NT2/D1 (cell line): ENCODE data around the gene DTNB.
"Not testable (repeated sequence)": the region's sequence is repeated elsewhere in the genome, so short reads cannot be mapped to it uniquely, and the experiment has no call there.

ENCODE experiments used
- DNase-seq: peaks from one replicate; pipeline ENCODE4 v3.0.0-alpha.2; 2011; ENCODE audit warnings: low read depth, low spot score
- H3K27me3 ChIP-seq: 2 replicates; pipeline ENCODE4 v1.6.0; 2011; ENCODE audit warnings: mild to moderate bottlenecking; ENCODE audit not compliant: insufficient read length, insufficient read depth
- H3K36me3 ChIP-seq: 2 replicates; pipeline ENCODE4 v1.6.1; 2011; ENCODE audit warnings: mild to moderate bottlenecking, low read length, mixed read lengths; ENCODE audit not compliant: insufficient read depth, insufficient read length
- H3K4me1 ChIP-seq: 2 replicates; pipeline ENCODE4 v1.5.1; 2011; ENCODE audit not compliant: insufficient read depth, insufficient read length
- H3K4me3 ChIP-seq: 2 replicates; pipeline ENCODE4 v1.5.1; 2011; ENCODE audit warnings: low read depth; ENCODE audit not compliant: insufficient read length
- H3K9ac ChIP-seq: 2 replicates; pipeline ENCODE4 v1.6.0; 2011; ENCODE audit warnings: low read depth; ENCODE audit not compliant: insufficient read length
- H3K9me3 ChIP-seq: 2 replicates; pipeline ENCODE4 v1.5.1; 2011; ENCODE audit warnings: mild to moderate bottlenecking, low read length; ENCODE audit not compliant: insufficient read depth
- SUZ12 ChIP-seq: IDR thresholded peaks from 2 replicates; pipeline ENCODE4 v1.6.1; 2011; ENCODE audit not compliant: insufficient read length, insufficient read depth; ENCODE audit errors: extremely low read depth
- YY1 ChIP-seq: IDR thresholded peaks from 2 replicates; pipeline ENCODE4 v1.6.1; 2011; ENCODE audit not compliant: insufficient read length, insufficient read depth
- ZNF274 ChIP-seq: IDR thresholded peaks from 2 replicates; pipeline ENCODE4 v1.6.1; 2011; ENCODE audit warnings: mild to moderate bottlenecking, low read depth, low read length

DTNB gene

DNA sequence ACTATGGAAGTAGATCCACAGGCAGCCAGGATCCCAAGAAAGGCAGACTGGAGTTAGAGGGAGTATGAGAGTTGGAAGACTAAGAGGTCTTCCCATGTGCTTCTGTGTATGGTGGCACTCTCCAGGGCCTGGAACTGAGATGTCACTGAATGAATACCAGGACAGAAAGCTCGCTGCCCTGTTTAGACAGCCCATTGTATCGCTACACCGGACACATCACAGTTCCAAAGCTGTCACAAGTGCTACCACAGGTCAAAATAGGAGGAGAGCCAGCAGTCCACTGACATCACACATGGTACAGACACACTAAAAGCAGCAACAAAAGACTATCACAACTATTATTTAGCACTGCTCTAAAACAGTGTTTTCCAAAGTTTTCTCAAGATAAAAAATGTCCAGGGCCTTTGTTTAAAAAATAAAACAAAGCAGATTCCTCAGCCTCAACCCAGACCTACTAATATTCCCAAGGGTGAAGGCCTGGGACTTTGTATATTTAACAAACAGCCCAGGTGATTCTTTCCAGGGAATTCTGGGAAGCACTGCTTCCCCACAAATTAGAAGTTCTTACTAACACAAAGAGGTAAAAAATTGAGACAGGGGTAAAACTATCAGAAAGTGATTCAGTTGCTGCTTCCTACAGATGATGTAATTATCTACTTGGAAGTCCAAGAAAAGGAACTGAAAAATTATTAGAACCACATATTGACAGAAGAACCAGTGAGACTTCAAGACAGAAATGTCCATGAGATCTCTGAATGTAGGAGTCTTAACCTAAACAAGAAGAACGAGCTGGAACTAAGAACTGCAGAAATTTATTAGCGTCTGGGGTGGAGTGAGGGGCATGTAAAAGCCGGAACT lies 116.0 kb downstream of the DTNB start:
- H3K4me1 ChIP-seq = no peaks in the 10 kb centered on the region
- H3K9me3 ChIP-seq = no peaks in the 10 kb centered on the region
- TF ChIP-seq SUZ12 (no peak), YY1 (no peak), ZNF274 (no peak)
- H3K4me3 ChIP-seq = no peak overlapping the region
- no peak overlapping the region for H3K9ac ChIP-seq
- DNase-seq = no peak
- H3K36me3 ChIP-seq = no peaks in the 10 kb centered on the region
- no peaks in the 10 kb centered on the region for H3K27me3 ChIP-seq

DNA sequence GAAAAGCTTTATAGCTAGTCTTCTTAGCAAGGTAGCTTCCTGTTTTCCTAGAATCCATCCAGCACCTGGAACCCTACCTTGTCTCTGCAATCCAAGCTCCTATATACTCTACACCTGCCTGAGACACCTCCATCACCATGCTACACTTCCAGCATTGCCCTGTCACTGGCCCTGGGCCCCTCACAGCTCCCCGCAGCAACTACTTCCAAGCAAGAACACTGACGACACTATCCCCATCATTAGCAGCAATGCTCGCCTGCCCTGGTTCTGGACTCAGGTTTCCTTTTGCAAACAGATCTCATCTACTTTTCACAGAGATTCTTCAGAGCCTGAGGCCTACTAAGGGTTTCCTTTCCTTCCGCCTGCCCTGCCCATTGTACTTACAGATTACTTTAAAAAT lies 121.1 kb downstream of the DTNB start:
- no peak overlapping the region for H3K4me3 ChIP-seq
- no peak overlapping the region for H3K9ac ChIP-seq
- H3K27me3 ChIP-seq = no peaks in the 10 kb centered on the region
- TF ChIP-seq ZNF274 (no peak), YY1 (no peak), SUZ12 (no peak)
- no peaks in the 10 kb centered on the region for H3K9me3 ChIP-seq
- H3K4me1 ChIP-seq = peaks cover 3% of the 10 kb centered on the region
- no peak for DNase-seq
- H3K36me3 ChIP-seq = no peaks in the 10 kb centered on the region

DNA sequence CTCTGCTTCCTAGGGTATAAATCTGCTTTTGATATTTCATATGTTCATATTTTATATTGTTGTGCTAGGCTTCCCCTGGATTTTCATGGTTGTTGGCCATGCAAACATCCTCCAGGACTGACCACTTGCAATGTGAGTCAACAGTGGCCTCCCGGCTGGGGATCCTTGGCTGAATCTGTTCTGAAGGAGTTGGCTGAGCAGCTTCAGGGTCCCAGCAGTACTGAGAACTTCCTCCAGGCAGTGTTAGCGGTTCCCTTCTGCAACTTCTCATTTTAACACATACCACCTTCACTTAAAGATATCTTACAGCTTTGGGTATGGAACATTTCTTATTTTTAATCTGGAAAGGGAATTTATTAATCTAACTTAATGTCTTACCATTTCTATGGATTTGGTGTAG lies 122.1 kb downstream of the DTNB start:
- no peak overlapping the region for H3K4me3 ChIP-seq
- peaks cover 3% of the 10 kb centered on the region for H3K4me1 ChIP-seq
- H3K27me3 ChIP-seq = no peaks in the 10 kb centered on the region
- H3K9me3 ChIP-seq = no peaks in the 10 kb centered on the region
- no peak overlapping the region for H3K9ac ChIP-seq
- no peaks in the 10 kb centered on the region for H3K36me3 ChIP-seq
- no peak for DNase-seq
- TF ChIP-seq YY1 = no peak
- no peak for TF ChIP-seq ZNF274
- no peak for TF ChIP-seq SUZ12

DNA sequence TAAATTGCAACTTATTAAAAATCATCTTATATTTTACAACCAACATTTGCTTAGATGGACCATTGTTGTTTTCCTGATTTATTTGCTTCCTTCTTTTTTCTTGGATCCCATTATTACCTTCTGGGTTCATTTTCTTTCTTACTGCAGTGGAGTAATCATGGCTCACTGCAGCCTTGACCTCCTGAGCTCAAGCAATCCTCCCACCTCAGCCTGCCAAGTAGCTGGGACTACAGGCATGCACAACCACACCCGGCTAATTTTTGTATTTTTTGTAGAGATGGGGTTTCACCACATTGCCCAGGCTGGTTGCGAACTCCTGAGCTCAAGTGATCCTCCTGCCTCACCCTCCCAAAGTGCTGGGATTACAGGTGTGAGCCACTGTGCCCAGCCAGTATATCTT lies 123.8 kb downstream of the DTNB start:
- H3K9me3 ChIP-seq, H3K4me1 ChIP-seq, H3K4me3 ChIP-seq, H3K9ac ChIP-seq, H3K27me3 ChIP-seq, H3K36me3 ChIP-seq, DNase-seq: not testable (repeated sequence)

DNA sequence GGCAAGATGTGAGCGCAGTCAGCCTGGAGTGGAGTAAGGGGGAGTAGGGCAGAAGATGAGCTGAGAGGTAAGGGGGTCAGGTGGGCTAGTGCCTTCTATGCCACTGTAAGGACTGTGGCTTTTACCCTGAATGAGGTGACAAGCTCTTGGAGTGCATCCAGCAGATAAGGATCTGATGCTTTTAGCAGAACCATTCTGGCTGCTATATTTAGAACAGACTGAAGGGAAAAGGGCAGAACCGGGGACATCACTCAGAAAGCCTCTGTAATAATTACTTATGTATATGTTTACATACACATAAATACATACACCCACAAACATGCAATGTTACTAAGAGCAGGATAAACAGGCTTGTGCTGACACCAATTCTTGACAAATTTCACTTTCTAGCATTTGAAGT lies 124.8 kb downstream of the DTNB start:
- no peak for DNase-seq
- Histone ChIP-seq H3K4me3 (no peak overlapping the region), H3K9me3 (no peaks in the 10 kb centered on the region), H3K4me1 (peaks cover 3% of the 10 kb centered on the region), H3K36me3 (no peaks in the 10 kb centered on the region), H3K9ac (no peak overlapping the region), H3K27me3 (no peaks in the 10 kb centered on the region)
- TF ChIP-seq YY1 = no peak

DNA sequence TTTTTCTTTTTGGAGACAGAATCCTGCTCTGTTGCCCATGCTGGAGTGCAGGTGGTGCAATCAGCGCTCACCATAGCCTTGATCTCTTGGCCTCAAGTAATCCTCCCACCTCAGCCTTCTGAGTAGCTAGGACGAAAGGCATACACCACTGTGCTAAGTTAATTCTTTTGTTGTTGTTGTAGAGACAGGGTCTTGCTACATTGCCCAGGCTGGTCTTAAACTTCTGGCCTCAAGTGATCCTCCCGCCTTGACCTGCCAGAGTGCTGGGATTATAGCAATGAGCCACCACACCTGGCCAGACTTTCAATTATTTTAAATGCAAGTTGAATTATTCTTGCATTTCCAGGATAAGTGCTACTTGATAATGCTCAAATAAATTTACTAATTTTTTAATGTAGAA lies 126.5 kb downstream of the DTNB start:
- DNase-seq = no peak
- TF ChIP-seq ZNF274 (no peak), SUZ12 (no peak), YY1 (no peak)

DNA sequence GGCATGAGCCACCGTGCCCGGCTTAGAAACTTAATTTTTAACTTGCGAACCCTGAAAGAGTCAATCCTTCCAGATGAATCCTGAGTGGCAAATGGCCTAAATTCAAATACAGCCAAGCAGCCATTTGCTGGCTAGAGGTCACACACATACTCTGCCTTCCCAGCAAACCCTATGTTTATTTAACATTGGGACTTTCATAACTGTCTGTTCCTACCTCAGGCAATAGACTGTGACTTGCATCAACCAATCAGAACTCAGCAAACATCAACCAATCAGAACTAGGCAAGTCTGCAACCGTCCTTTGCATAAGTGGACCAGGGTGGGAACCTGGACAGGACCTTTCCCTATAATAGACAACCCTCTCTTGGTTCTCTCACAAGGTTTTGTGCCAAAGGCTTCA lies 127.5 kb downstream of the DTNB start:
- Histone ChIP-seq H3K9ac (no peak overlapping the region), H3K27me3 (no peaks in the 10 kb centered on the region), H3K4me3 (no peak overlapping the region), H3K4me1 (no peaks in the 10 kb centered on the region), H3K36me3 (no peaks in the 10 kb centered on the region), H3K9me3 (no peaks in the 10 kb centered on the region)
- TF ChIP-seq YY1 (no peak), SUZ12 (no peak), ZNF274 (no peak)
- no peak for DNase-seq

More for the DNA sequence above, 126.5 kb downstream of the DTNB start:
- Histone ChIP-seq H3K4me1 (no peaks in the 10 kb centered on the region), H3K36me3 (no peaks in the 10 kb centered on the region), H3K4me3 (no peak overlapping the region), H3K27me3 (no peaks in the 10 kb centered on the region), H3K9me3 (no peaks in the 10 kb centered on the region), H3K9ac (no peak overlapping the region)

DNA sequence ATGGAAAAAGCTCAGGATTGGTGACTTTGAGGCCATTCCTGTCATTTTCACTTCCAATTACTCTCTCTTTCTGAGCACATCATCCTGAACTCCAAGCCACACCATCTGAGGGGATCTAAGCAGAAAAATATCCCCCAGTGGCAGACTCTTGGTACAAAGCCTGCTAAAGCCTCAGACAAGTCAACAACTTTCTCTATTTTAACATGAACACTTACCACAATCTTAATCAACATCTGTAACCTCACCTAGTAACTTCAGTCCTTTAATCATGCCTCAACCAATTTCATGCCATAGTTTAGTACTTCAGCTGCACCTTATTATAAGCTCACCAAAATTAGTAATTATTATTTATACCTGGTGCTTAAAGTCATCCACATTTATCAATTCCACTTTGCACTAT lies 128.9 kb downstream of the DTNB start:
- Histone ChIP-seq H3K4me3 (no peak overlapping the region), H3K36me3 (no peaks in the 10 kb centered on the region), H3K9me3 (no peaks in the 10 kb centered on the region), H3K4me1 (no peaks in the 10 kb centered on the region), H3K9ac (no peak overlapping the region), H3K27me3 (no peaks in the 10 kb centered on the region)
- DNase-seq = no peak
- TF ChIP-seq SUZ12 = no peak
- TF ChIP-seq ZNF274 = no peak
- TF ChIP-seq YY1 = no peak
